ENCODE data around the gene TEX52.
"Not testable (repeated sequence)": the region's sequence is repeated elsewhere in the genome, so short reads cannot be mapped to it uniquely, and the experiment has no call there.

TEX52 gene

DNA sequence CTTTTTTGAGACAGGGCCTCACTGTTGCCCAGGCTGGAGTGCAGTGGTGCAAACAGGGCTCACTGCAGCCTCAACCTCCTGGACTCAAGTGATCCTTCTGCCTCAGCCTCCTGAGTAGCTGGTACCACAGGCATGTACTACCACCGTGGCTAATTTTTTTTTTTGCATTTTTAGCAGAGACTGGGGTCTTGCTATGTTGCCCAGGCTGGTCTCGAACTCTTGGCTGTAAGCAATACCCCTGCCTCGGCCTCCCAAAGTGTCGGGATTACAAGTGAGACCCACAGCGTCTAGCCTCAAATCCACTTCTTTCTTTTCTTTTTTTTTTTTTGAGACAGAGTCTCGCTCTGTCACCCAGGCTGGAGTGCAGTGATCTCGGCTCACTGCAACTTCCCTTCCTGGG is 6.6 kb upstream of the TEX52 start:
- DNase-seq = not testable (repeated sequence)

DNA sequence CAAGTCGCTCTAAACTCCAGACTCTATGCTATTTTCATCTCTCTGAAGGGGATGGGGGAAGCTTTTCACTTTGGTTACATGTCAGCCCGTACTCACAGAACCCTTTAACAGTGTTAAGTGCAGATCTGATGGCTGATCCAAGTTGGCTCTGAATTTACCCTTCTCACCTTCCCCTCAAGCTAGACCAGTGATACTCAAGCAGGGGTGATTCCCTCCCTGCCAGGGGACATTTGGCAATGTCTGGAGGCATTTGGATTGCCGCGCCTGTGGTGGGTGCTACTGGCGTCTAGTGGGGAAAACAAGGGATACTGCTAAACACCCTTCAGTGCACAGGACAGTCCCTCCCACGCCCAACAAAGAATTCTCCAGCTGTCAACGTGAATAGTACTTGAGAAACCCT is 6.0 kb upstream of the TEX52 start:
- DNase-seq = no peak

DNA sequence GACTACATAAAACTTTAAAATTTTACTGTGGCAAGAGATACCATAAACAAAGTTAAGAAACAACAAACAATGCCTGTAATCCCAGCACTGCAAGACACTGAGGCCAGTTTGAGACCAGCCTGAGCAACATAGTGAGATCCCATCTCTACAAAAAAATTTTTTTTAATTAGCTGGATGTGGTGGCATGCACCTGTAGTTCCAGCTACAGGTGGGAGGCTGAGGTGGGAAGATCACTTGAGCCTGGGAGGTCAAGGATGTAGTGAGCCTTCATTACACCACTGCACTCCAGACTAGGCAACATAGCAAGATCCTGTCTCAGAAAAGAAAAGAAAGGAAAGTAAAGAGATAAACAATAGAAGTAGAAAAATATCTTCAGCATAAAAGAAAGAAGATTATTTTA is 3.3 kb upstream of the TEX52 start:
- DNase-seq = no peak

DNA sequence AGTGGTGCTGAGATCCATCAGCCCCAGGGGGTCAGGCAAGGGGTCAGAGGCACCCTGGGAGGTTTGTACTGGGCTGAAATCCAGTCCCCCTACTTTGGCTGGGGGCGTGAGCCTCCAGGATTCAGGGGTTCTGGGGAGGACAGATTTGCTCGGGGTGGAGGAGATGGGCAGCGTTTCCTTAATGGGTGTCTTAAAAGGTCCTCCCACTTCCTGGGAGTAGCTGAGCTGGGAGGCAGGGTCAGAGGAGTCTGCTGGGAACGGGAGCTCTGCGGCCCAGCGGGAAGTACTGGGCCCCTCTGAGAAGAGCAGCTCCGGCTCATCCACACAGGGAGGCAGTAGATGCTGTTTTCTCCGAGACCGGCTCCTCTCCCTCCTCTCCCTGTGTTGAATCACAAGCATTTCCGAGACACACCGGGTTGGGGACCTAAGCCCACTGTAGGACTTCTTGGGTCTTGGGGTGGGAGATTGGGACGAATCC is 2.1 kb upstream of the TEX52 start:
- no peak for DNase-seq

DNA sequence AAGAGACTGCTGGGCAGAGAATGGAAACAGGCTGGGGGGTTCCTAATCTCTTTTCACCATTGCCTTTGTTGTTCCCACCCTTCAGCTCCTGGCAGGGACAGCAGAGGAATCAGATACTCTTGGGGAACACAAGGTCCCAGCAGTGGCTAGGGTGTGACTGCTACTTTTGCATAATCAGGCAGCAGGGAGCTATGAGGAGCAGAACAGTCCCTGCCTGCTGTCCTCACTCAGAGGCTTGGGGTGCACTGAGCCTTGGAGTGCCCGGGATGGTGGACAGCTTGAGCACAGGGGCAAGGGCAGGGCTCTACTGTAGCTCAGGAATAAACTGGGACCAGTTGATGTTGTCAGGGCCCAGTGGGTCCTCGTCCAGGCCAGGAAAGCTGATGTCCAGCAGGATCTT is 1.5 kb upstream of the TEX52 start:
- no peak for DNase-seq

DNA sequence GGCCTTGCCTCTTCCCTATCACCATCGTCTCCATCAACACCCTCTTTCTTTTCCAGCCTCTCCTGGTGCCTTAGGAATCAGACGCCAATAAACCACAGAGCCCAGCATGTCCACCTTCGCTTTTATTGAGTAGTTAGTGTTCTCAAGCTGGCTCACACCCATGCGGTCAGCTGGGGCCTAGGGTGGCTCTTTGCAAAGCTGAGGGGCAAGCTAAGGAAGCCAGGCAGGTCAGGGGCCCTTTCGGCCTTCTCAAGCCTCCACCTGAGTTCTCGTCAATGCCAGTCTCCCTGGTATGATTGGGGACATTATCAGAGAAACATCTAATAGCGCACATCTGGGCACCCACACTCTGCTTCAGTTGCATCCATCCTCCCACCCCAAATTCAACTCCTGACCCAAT is 737 bp upstream of the TEX52 start:
- DNase-seq = no peak

DNA sequence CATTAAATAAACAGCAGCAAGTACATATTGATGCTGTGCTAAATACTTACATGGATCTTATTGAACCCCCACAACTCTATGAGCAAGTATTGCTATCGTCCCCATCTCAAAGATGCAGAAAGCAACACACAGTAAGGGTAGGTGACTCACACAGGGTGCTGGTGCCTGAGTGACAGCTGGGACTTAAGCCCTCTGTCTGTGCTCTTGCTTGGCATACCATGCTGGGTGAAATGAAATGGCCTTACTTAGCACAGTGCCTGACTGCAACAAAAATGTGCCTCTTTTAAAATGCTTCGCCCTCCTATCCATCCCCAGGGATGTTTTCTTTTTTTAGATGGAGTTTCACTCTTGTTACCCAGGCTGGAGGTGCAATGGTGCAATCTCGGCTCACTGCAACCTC is 788 bp downstream of the TEX52 start:
- no peak for DNase-seq

DNA sequence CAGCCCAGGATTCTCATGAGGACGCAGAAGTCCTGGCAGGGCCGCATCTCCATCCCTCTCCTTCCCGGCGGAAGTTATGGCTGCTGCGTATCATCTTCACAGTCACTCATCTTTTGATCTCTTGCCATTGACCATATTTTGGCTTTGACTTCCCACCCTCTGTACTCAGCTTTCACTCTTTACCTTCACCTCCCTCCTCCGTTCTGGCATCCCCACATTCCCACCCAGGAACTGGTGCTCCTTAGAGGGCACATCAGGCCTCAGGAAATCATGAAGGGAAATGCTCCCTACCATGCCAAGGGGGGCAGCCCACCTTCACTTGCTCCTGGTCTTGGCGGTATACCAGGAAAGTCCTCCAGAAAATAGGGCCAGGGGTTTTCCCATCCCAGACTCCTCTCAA is 1.3 kb downstream of the TEX52 start:
- no peak for DNase-seq

DNA sequence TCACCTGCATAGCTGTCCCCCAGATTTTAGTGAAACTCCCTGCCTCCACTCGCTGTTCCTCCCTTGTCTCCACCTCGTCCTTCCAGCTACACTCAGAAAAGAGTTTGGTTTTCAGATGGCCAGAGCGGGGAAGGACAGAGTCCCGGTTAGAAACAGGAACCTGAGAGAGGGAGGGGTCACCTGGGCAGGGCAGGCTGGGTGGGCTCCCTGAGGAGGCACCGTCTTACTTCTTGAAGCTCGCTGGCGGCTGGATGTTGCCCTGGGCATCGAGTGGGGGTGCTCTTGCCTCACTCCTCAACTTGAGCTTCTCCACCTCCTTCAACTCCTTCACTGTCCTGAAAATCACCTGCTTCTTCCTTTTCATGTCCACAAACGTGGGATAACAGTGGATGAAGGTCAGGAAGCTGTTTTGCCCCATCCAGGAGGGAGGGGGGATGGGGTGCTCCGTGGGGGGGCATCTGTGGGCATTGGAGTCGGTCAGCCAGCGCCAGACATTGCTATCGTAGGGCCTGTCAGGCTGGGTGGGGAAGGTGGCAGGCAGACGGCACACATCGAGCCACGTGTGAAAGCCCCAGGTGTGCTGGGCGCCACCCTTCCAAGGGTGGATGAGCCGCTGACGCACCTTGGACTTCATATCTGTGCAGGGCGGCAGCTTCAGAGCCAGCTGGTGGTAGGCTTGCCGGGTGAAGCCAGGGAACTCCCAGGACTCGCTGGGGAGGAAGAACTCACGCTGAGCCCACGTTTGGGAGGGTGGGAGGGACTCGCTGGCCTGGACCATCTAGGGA is 2.0 kb downstream of the TEX52 start:
- no peak for DNase-seq

DNA sequence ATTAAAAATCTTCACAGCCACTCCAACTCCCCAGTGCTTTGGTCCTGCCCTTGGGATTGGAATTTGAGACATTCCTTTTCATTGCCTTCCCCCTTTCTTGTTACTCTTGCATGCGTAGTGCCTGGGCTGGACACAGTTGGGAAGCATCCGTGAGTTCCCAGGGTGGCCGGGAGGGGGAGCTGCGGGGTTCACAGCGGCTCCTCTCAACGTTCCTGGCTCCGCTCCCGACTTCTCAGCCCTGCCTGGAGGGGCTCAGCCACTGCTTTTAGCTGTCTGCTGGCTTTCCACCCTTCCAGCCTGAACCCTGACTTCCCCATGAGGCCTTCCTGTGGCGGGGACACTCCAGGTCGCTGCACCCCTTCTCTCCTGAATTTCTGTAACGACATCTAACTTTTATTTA is 3.2 kb downstream of the TEX52 start:
- DNase-seq = peak; percentile 46

DNA sequence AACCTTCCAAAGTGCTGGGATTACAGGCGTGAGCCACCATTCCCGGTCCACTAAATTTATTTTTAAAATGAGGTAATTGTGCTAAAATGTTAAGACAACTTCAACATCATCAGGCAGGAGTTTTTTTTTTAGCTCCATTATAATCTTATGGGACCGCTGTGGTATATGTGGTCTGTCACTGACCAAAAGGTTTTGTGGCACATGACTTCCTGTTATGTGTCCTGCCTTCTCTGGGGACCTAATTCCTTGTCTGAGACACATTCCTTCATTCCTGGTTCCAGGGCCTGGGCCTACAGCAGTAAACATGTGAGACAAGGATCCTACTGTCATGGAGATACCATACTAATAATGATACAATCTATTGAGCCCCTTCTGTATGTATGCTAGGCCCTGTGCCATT is 4.9 kb downstream of the TEX52 start:
- no peak for DNase-seq

DNA sequence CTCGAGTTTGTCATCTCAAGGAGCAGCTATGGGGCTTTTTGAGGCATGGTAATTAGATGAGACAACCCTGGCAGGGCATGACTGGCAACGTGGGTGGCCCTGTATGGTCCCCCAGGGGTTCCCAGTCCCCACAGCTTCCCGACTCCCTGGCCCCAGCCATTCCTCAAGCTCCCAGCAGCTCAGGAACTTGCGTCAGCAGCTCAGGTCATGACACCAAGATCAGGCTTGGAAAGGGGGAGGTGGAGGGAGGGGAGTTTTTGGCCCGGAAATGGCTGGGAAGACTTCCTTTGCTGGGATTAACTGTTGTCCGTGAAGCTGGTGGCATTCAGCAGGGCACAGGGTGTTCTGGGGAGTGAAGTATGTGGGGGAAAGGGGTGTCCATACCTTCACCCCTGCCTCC is 11.6 kb downstream of the TEX52 start:
- DNase-seq = no peak

DNA sequence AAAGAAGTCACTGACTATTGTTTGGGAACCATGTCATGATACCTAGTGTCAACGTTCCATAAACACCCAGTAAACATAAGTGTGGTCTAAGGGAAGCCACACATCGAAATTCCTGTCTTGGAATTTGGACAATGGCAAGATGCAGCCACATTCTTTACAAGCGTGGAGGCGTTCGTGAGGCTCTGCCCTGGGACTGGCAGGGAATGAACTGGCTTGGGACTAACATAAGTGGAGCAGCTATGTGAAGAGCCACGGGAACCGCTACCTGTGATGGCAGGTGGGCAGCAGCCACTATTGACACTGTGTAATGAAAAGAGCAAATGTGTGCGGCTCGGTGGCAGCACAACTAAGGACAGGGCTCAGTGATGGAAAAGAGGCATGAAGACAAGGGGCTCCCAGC is 12.1 kb downstream of the TEX52 start:
- no peak for DNase-seq

DNA sequence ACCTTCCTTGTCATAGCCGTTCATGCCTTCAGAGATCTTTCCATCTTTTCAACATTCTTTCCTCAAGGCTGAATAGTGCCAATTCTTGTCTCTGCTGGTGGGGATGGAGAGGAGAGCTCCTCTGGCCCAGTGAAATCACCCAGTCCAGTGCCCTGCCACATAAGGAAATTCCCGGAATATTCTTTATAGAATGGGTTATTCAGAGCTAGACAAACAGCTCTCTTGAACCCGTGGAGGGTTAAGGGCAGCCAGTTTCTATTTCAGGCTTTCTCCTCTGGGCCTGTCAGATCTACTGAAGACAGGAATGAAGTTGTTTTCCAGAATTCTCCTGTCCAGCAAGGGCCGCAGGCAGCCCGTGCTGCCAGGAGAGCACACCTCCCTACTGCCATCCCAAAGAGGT is 13.9 kb downstream of the TEX52 start:
- no peak for DNase-seq

DNA sequence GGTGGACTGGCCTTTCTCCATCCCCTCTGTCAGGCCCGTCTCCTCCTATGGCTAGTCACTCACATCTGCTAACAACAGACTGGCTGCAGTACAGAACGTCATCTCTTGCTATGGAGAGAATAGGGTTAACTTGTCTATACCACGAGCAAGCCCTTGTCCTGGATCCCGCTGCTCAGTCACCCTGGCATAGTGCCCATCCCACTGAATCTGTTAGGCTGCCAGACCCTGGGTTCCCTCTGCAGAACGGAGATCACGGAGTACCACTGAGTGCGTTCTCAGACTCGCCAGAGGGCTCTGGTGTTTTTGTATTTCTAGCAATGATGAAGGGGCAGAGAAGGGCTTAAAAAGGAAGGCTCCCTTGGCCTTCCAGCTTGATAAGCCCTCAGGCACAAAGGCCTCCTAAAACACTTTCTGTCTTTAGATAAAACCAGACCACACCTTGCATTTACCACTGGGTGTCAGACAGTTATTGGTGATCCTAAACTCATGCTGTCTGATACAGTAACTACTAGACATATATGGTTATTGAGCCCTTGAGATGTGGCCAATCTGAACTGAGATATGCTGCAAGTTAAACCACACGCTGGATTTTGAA is 15.7 kb downstream of the TEX52 start:
- no peak for DNase-seq

DNA sequence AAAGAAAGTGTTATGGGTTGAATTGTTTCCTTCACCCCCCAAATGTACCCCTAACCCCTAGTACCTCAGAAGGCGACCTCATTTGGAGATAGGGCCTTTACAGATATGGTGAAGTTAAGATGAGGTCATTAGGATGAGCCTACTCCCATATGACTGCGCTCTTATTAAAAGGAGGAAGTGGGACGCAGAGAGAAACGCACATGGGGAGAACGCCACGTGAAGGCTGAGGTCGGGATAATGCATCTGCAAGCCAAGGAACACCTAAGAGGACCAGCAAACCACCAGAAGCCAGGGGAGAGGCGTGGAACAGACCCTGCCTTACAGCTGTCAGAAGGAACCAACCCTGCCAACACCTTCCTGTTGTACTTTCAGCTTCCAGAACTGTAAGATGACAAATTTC is 20.3 kb downstream of the TEX52 start:
- no peak for DNase-seq

DNA sequence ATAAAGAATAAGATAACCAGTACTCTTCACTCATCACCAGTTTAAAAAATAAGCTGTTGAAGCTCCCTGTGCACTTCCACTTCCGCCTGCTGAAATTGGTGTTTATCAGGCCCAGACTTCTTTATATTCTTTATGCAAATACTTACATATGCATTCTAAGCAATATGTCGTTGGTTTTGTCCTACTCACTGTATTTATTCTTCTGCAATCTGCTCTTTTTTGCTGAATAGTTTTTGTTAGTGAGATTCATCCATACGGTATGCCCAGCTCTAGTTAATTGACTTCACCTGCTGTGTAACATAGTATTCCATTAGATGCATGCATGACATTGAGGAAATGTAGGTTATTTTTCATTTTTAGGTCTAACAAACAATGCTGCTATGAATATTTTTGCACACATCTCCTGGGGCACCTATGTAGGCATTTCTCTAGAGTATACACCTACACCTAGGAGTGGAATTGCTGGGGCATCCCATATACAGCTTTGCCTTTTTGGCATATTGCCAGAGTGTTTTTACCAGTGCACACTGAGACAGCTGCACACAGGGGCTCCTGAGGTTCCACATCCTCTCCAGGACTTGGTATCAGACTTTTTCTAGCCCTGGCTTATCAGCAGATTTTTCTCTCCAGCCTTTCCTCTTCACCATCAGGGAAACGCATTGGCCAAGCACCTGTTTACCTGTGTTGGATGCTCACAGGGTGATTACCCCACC is 21.0 kb downstream of the TEX52 start:
- DNase-seq = no peak

DNA sequence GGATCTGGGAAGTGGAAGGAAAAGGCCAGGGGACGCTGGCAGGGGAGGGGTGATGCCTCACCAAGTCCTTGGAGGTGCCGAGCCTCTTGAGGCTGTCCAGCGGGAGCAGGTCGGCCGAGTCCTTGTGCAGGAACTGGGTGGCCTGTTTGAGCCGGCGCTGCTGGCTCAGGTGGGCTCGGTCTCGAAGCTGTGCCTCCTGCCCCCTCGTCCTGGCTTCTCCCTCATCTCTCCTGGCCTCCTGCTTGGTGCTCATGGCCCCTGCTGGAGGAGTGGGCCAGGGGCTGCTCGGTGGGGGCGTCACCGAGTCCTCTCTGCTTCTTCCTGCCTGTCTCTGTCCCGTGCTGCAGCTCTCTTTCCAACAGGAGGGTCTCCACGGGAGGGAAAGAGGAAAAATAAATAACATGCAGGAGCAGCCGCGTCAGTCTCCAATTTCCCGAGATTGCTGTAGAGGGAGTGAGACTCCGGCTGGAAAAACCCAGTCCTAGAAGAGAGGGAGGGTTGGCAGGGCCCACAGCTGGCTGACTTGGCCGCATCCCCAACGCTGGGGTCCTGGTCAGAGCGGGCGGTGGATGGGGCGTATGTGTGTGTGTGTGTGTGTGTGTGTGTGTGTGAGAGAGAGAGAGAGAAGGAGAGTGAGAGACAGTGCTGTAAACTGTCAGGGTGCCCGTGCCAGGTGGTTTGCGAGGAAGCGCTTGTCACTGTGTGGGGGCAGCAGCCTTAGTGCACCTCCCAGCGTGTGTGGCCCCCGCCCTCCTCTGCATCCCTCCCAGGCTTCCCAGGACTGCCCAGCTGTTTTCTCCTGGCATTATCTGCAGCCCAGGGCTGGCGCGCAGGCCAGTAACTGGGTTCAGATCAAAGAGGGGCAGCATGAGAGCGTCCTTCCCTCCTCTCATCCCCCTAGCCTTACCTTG is 22.0 kb downstream of the TEX52 start, which contains the start of gene NRIP2:
Gene NRIP2, minus strand, starts transcription at position 455 of the 911 bp plus-strand sequence. Its CDS starts 52 bp downstream, at position 403.
- DNase-seq = no peak

DNA sequence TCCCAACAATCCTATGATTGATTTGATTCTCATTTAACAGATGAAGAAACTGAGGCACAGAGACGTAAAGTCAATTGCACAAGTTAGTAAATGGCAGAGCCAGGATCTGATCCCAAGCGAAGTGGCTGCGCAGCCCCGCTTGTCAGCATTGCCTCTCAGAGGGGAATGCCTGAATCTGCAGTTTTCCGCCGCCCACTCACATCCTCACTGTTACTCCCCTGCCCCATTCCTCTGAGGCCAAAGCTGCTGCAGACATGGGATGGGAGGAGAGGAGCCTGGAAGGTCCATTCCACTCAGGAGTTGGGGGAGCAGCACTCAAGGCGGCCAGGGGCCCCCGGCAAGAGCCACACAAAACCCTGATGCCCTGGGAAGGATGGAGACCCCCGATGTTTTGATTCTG is 23.0 kb downstream of the TEX52 start:
- no peak for DNase-seq

DNA sequence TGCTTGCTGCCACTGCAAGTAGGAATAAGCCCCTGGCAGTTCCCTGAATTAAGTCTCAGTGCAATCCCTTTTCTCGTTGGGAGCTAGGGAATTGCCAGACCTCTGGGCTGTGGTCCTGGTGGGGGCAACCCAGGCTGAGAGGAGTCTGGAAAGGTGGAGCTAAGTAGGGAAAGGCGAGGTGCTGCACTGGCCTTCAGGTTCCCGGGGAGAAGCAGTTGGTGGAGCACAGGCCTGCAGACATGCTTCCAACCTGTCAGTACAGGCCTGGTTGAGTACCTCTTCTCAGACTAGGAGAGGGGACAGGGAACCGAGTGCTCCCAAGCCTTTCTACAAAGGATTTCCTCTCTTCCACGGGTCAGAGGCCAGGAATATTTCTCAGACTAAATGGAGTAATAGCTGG is 23.5 kb downstream of the TEX52 start:
- no peak for DNase-seq

DNA sequence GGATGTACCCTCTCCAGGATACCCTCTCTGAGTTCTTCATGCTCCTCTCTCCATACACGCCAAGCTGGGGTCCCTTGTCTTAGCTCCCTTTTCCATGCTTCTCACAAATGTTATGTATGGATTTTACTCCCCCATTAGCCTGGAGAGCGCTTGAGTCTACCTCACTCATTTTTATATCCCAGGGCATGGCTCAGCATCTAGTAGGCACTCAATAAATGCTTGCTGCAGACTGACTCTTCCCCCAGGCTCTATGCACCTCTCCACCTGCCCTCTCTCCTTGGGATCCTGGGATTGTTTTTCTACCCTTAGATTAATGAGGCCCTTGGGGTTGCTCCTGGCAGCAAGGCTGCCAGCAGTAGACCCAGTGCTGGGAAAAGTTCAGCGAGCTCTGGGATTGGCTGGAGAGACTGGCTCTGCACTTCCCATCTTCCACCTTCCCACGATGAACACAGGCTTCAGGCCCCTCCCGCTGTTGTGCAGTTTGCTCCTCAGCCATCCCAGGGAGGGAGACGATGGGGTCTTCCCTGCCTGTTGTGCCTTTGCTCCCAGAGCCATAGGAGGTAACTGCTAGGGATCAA is 24.2 kb downstream of the TEX52 start:
- DNase-seq = no peak

DNA sequence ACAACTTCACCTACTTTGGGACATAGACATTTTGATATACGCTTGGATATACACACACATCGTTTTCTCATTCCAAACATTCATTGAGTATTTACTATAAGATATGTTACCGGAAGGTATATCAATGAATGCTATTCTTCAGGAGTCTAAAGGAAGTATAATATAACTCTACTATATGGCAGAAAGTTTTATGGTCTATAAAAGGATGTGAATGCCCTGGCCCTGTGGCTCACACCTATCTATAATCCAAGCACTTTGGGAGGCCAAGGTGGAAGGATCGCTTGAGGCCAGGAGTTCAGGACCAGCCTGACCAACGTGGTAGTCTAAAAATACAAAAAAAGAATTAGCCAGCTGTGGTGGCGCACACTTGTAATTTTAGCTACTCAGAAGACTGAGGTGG is 27.6 kb downstream of the TEX52 start:
- no peak for DNase-seq
